Mononuclear cell (primary cell): ENCODE results near the gene ANKRD53. TPM values are rescaled to one million over a fixed set of nuclear protein-coding genes. Genes with fewer than 3 reads are reported as not detected.

Experiments
- H3K27me3 ChIP-seq: 2 replicates; pipeline ENCODE4 v1.6.0; 2011; ENCODE audit warnings: low read length, control low read depth; ENCODE audit not compliant: insufficient read depth
- H3K4me1 ChIP-seq: 2 replicates; pipeline ENCODE4 v1.5.1; 2011; ENCODE audit warnings: mild to moderate bottlenecking, low read length, control low read depth; ENCODE audit not compliant: insufficient read depth
- H3K4me3 ChIP-seq: 2 replicates; pipeline ENCODE4 v1.5.1; 2011; ENCODE audit warnings: mild to moderate bottlenecking, low read length, moderate library complexity
- H3K9me3 ChIP-seq: 2 replicates; pipeline ENCODE4 v1.5.1; 2011; ENCODE audit warnings: low read depth, mild to moderate bottlenecking, control low read depth, low read length
- total RNA-seq: library from RNA; depleted of rRNA; stranded (reverse); fragments of >200 nt; gene quantifications from one replicate; pipeline ENCODE4 v1.2.3, GENCODE V29; 2012

The ANKRD53 gene
- total RNA-seq, 1 donor: 0.10 TPM

- Histone ChIP-seq H3K9me3 (no peaks in the 10 kb centered on the region), H3K4me3 (peak overlapping the region; percentile 56), H3K4me1 (peaks cover 23% of the 10 kb centered on the region), H3K27me3 (no peaks in the 10 kb centered on the region)
These were observed 725 bp upstream of the ANKRD53 start for GRCh38 chr2:70977605-70978205.

GRCh38 chr2:70979180-70979488, 704 bp downstream of the ANKRD53 start:
- Histone ChIP-seq H3K9me3 (no peaks in the 10 kb centered on the region), H3K4me3 (no peak overlapping the region), H3K4me1 (peaks cover 23% of the 10 kb centered on the region), H3K27me3 (no peaks in the 10 kb centered on the region)

- H3K27me3 ChIP-seq: no peaks in the 10 kb centered on the region
- no peak overlapping the region for H3K4me3 ChIP-seq
- H3K4me1 ChIP-seq: peaks cover 25% of the 10 kb centered on the region
- no peaks in the 10 kb centered on the region for H3K9me3 ChIP-seq
These were observed 1.2 kb downstream of the ANKRD53 start for GRCh38 chr2:70979626-70980025.

- Histone ChIP-seq H3K9me3 (no peaks in the 10 kb centered on the region), H3K4me1 (peaks cover 32% of the 10 kb centered on the region), H3K4me3 (no peak overlapping the region), H3K27me3 (no peaks in the 10 kb centered on the region)
These were observed 3.0 kb downstream of the ANKRD53 start for GRCh38 chr2:70981421-70981820.

GRCh38 chr2:70981866-70982810, 3.7 kb downstream of the ANKRD53 start:
- Histone ChIP-seq H3K27me3 (no peaks in the 10 kb centered on the region), H3K4me3 (no peak overlapping the region), H3K9me3 (no peaks in the 10 kb centered on the region), H3K4me1 (peaks cover 28% of the 10 kb centered on the region)

- Histone ChIP-seq H3K9me3 (no peaks in the 10 kb centered on the region), H3K4me1 (peaks cover 22% of the 10 kb centered on the region), H3K4me3 (no peak overlapping the region), H3K27me3 (no peaks in the 10 kb centered on the region)
These were observed 4.5 kb downstream of the ANKRD53 start for GRCh38 chr2:70982971-70983370.

GRCh38 chr2:70983506-70984227, 5.2 kb downstream of the ANKRD53 start:
- Histone ChIP-seq H3K27me3 (no peaks in the 10 kb centered on the region), H3K4me1 (peaks cover 15% of the 10 kb centered on the region), H3K4me3 (no peak overlapping the region)

GRCh38 chr2:70984228-70984575, 5.8 kb downstream of the ANKRD53 start:
- Histone ChIP-seq H3K9me3 (no peaks in the 10 kb centered on the region), H3K4me1 (peaks cover 9% of the 10 kb centered on the region), H3K4me3 (no peak overlapping the region)

More at GRCh38 chr2:70983506-70984227, 5.2 kb downstream of the ANKRD53 start:
- no peaks in the 10 kb centered on the region for H3K9me3 ChIP-seq

GRCh38 chr2:70984576-70985282, 6.3 kb downstream of the ANKRD53 start:
- Histone ChIP-seq H3K27me3 (no peaks in the 10 kb centered on the region), H3K4me3 (no peak overlapping the region), H3K4me1 (peaks cover 9% of the 10 kb centered on the region), H3K9me3 (no peaks in the 10 kb centered on the region)

More at GRCh38 chr2:70984228-70984575, 5.8 kb downstream of the ANKRD53 start:
- no peaks in the 10 kb centered on the region for H3K27me3 ChIP-seq

GRCh38 chr2:70985283-70985688, 6.9 kb downstream of the ANKRD53 start:
- Histone ChIP-seq H3K27me3 (no peaks in the 10 kb centered on the region), H3K9me3 (no peaks in the 10 kb centered on the region), H3K4me3 (no peak overlapping the region), H3K4me1 (peaks cover 9% of the 10 kb centered on the region)

- Histone ChIP-seq H3K4me1 (peaks cover 9% of the 10 kb centered on the region), H3K27me3 (no peaks in the 10 kb centered on the region), H3K4me3 (no peak overlapping the region), H3K9me3 (no peaks in the 10 kb centered on the region)
These were observed 7.5 kb downstream of the ANKRD53 start for GRCh38 chr2:70985956-70986355.

- H3K9me3 ChIP-seq: no peaks in the 10 kb centered on the region
- no peak overlapping the region for H3K4me3 ChIP-seq
- H3K4me1 ChIP-seq: peaks cover 9% of the 10 kb centered on the region
- H3K27me3 ChIP-seq: no peaks in the 10 kb centered on the region
These were observed 8.2 kb downstream of the ANKRD53 start for GRCh38 chr2:70986499-70987189.

GRCh38 chr2:70987386-70987785, 9.0 kb downstream of the ANKRD53 start:
- Histone ChIP-seq H3K4me1 (peaks cover 9% of the 10 kb centered on the region), H3K27me3 (no peaks in the 10 kb centered on the region), H3K4me3 (no peak overlapping the region), H3K9me3 (no peaks in the 10 kb centered on the region)

GRCh38 chr2:70988151-70988550, 9.7 kb downstream of the ANKRD53 start:
- H3K9me3 ChIP-seq: no peaks in the 10 kb centered on the region
- peaks cover 14% of the 10 kb centered on the region for H3K4me1 ChIP-seq
- H3K27me3 ChIP-seq: no peaks in the 10 kb centered on the region
- H3K4me3 ChIP-seq: no peak overlapping the region
